ENCODE results near the gene ADSS1.

ADSS1 gene

DNA sequence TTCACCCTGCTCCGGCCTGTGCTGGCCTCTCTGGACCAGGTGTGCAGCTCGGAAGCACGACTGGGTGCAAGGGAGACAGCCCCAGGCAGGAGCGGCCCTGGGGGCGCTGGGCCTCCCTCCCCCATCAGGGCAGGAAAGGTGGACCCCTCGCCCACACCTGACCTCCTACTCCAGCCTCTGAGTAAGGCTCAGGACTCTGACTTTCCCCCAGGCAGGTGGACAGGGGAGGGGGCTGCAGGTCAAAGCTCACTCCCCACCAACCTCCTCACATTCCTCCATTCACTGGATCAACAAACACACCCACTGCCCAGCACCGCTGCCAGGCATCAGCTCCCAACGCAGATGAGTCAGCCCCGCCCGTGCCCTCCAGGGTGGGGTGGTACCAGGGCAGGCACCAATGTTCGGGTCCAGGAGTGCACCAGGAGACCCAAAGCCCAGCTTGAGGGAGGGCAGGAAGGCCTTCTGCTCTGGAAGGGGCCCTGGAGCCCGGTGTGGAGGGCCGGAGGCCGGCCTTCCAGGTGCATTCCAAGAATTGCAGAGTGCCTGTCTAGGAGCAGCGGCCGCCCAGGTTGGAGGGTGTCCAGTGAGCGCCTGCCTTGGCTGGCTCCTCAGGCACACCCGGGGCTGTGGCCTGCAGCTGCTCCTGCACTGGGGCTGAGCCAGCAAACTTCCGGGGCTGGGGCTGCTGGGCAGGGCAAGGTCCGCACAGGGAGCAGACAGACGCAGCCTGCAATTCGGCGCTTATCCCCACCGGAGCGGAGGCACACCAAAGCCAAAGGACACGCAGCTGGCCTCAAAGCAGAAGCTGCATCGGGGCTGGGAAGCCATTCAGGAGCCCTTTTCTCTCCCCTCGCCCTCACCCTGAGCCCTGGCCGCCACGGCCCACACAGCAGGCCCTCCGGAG, 36.2 kb upstream of the ADSS1 start:
- DNase-seq, result peak; percentile 71

GRCh38 chr14:104688505-104689108, 35.4 kb upstream of the ADSS1 start:
- DNase-seq, result no peak

- peak; percentile 69 for DNase-seq
Observed at GRCh38 chr14:104689109-104689880, 34.7 kb upstream of the ADSS1 start, which contains the start of gene INF2. INF2 (plus strand) TSS chr14:104689618; CDS start chr14:104701366, 11,748 bp downstream.

DNA sequence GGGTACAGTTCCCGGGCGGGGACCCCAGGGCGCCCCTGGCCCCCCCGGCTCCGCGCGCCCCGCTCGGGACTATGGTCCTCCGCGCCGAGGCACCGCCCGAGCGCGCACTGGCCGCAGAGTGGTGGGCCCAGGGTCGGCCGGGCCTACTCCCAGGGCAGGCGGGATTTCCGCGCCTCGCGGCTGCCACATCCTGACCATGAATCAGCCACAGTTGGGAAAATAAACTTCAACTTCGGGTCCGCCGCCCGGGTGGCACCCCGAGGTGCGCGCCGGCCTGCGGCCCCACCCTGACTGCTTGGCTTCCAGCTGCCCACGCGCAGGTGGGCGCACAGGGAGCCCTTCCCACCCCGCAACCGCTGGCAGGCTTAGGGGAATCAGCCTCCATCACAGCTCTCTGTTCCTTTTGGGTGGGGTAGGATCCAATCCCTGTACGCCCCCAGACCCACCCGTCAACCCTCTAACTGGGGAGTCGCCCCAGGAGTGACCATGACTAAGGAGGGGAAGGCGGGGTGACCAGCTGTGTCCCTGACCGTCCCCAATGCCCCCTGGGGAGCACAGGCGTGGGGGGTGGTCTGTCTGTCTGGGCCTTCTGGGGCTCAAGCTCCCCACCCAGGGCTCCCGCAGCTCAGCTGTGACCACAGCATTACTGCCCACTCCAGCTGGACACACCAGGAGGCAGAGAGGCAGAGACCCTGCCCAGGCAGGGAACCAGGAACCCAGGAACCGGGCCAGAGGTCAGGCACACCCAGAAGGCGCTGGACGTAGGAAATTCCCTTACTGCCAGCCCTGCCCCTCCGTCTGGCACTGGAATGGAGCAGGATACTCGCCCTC, 33.9 kb upstream of the ADSS1 start:
- no peak for DNase-seq

- DNase-seq, result no peak
Observed at GRCh38 chr14:104690861-104691455, 33.1 kb upstream of the ADSS1 start.

DNA sequence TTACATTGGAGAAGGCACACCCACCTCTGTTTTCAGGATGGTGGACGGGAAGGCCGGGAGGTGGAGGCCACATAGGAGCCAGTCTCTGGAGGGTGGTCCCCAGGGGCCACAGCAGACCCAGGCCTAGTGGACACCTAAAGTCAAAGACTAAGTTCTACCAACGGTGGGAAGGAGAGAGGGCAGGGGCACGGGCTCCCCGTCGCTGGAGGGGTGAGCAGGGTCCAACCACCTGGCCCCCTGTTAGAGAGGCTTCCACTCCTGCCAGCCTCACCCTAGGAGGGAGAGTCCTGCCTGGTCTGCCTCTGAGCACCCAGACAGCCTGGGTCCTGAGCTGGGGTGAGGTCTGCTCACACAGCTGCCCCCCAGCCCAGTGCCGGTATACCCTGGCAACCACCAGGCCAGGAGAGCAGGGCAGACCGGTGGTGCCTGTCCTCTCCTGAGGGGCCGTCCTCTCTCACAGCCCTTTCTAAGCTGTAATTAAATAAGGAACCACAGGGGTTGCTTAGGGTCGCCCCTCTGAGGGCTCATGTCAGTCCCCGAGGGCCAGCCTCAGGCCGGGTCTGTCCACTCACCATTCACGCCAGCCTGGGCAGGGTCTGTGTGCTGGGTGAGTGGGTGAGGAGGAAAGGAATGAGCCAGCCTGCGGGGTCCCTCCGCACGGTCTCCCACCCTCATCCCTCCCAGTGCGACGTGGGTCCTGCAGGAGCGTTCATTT, 32.3 kb upstream of the ADSS1 start:
- no peak for DNase-seq

DNA sequence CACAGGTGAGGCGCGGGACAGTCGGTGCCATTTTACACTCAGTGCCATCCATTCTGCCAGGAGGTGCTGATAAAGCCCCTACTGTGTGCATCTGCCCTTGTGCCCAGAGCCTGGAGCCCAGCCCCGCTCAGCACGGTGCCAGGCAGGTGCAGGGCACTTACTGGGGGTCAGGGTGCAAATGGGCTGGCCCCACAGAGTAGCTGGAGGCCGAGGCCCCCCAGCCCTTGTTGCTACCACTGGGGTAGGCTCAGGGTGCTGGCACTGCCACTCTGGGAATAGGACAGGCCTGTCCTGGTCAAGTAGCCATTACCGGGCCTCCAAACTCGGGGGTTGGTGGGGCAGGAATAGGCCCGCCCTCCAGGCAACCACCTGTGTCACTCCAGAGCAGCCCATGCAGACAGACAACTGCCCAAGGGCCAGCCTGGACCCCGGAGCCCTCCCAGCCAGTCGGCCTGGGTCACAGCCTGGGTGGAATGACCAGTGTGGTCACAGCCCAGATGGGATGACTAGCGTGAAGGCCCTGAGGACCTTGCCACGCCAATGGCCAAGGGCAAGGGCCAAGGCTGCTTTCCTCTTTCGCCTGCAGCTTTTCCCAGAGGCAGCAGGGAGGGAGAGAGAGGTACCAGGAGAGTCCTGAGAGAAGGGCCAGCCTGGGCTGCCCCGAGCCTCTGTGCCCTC, 31.6 kb upstream of the ADSS1 start:
- DNase-seq, result no peak

- no peak for DNase-seq
Observed at GRCh38 chr14:104692939-104693315, 31.1 kb upstream of the ADSS1 start.

- peak; percentile 42 for DNase-seq
Observed at GRCh38 chr14:104693482-104694431, 30.3 kb upstream of the ADSS1 start.

GRCh38 chr14:104694475-104694950, 29.5 kb upstream of the ADSS1 start:
- peak; percentile 81 for DNase-seq

GRCh38 chr14:104694991-104695659, 28.9 kb upstream of the ADSS1 start:
- peak; percentile 79 for DNase-seq

DNA sequence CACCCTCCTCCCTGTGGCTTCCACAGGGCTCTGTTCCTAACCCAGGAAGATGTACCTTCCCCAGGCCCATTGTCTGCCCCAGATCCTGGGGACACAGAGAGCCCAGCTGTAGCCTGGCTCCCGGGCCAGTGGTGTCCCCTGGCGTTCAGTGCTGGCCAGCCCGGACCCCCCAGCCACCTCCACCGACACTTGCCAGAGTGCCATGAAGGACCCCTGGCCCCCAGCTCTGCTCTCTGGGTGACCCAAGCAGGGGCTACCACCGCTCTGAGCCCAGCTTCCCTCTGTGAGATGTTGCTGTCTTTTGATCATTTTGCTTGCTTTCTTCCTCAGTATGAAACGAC, 28.4 kb upstream of the ADSS1 start:
- no peak for DNase-seq

- DNase-seq, result peak; percentile 78
Observed at GRCh38 chr14:104696671-104697316, 27.2 kb upstream of the ADSS1 start.

DNA sequence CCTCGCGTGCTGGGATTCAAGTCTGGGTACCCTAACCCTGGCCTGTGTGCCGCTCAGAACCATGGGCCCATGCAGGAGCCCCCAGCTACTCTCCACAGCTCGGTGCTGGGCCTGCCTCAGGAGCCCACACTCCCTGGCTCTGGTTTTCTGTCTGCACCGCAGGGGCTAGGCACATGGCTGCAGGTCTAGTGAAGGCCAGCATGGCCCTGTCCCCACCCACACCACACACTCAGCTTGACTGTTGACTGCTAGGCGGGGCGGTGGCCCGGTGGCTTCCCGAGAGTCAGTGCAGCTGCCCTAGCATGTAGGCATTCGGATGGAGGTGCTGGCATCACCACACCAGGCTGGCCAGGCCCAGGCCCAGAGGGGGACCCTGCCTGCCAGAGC, 26.7 kb upstream of the ADSS1 start:
- DNase-seq, result no peak

GRCh38 chr14:104697892-104698583, 26.0 kb upstream of the ADSS1 start:
- DNase-seq, result no peak

GRCh38 chr14:104698688-104699425, 25.2 kb upstream of the ADSS1 start:
- DNase-seq, result no peak

GRCh38 chr14:104699426-104699748, 24.6 kb upstream of the ADSS1 start:
- no peak for DNase-seq
